HepG2 (cell line): ENCODE data around the gene SHANK3. TPM values are rescaled to one million over a fixed set of nuclear protein-coding genes. Genes with fewer than 3 reads are reported as not detected.

Experiments used
- ADNP ChIP-seq: sonication (generic); formaldehyde crosslinking; IDR thresholded peaks from 2 replicates; pipeline ENCODE4 v1.4.0; 2020; ENCODE audit warnings: missing genetic modification reagents
- ATRX ChIP-seq: sonication (generic); formaldehyde crosslinking; IDR thresholded peaks from 2 replicates; pipeline ENCODE4 v1.4.0; 2020; ENCODE audit warnings: missing genetic modification reagents, borderline replicate concordance
- CAMTA2 ChIP-seq: sonication (generic); formaldehyde crosslinking; IDR thresholded peaks from 2 replicates; pipeline ENCODE4 v1.4.0; 2020; ENCODE audit warnings: mild to moderate bottlenecking, missing genetic modification reagents, borderline replicate concordance
- ELF3 ChIP-seq: IDR thresholded peaks from 2 replicates; pipeline ENCODE4 v1.6.1; 2016; ENCODE audit warnings: missing genetic modification reagents, missing compliant biosample characterization
- KDM5B ChIP-seq: sonication (generic); formaldehyde crosslinking; IDR thresholded peaks from 2 replicates; pipeline ENCODE4 v1.4.0; 2020; ENCODE audit warnings: missing genetic modification reagents, mild to moderate bottlenecking, borderline replicate concordance
- MED8 ChIP-seq: sonication (generic); formaldehyde crosslinking; IDR thresholded peaks from 2 replicates; pipeline ENCODE4 v1.8.1; 2023; ENCODE audit warnings: mild to moderate bottlenecking, missing genetic modification reagents; ENCODE audit not compliant: insufficient replicate concordance
- MTF2 ChIP-seq: sonication (generic); formaldehyde crosslinking; IDR thresholded peaks from 2 replicates; pipeline ENCODE4 v1.5.0; 2020; ENCODE audit warnings: missing genetic modification reagents, borderline replicate concordance
- NR1H2 ChIP-seq: sonication (generic); formaldehyde crosslinking; IDR thresholded peaks from 2 replicates; pipeline ENCODE4 v1.8.1; 2022; ENCODE audit warnings: low read depth, missing genetic modification reagents, borderline replicate concordance
- ZNF558 ChIP-seq: sonication (generic); formaldehyde crosslinking; IDR thresholded peaks from 2 replicates; pipeline ENCODE4 v1.9.0; 2022; ENCODE audit warnings: mild to moderate bottlenecking, missing genetic modification reagents, borderline replicate concordance
- polyA plus RNA-seq, 8 experiments: library from polyadenylated mRNA; depleted of rRNA in 3 of 8; stranded (reverse) in 7 of 8; unstranded in 1 of 8; fragments of >200 nt; fragmentation: Illumina TruSeq in 4 of 8; extraction: Trizol in 4 of 8; gene quantifications; 2 replicates each; pipeline versions ENCODE4 v1.2.1 to v1.2.3, GENCODE V29; 2011 to 2016; ENCODE audit warnings: low read depth in 4 of 8, missing spikeins in 1 of 8, mixed read lengths in 1 of 8; ENCODE audit not compliant: insufficient read depth in 1 of 8
- total RNA-seq, 5 experiments: library from RNA; depleted of rRNA; stranded (reverse); fragments of >200 nt; fragmentation: Illumina TruSeq; extraction: Trizol; gene quantifications; 2 replicates each; pipeline ENCODE4 v1.2.3, GENCODE V29; 2016; ENCODE audit warnings: low read depth in 1 of 5
- TF ChIP-seq, protein P1 (sequence below): sonication (generic); formaldehyde crosslinking; IDR thresholded peaks from 2 replicates; pipeline ENCODE4 v1.4.0; 2020; ENCODE audit warnings: mild to moderate bottlenecking, missing genetic modification reagents
- TF ChIP-seq, protein P2 (sequence below): conservative IDR thresholded peaks from 2 replicates; pipeline ENCODE4 v1.6.1; 2018; ENCODE audit warnings: missing genetic modification reagents
- TF ChIP-seq, protein P3 (sequence below): sonication (generic); formaldehyde crosslinking; IDR thresholded peaks from 2 replicates; pipeline ENCODE4 v1.8.0; 2022; ENCODE audit warnings: missing genetic modification reagents, mild to moderate bottlenecking, inconsistent platforms, borderline replicate concordance
- TF ChIP-seq, protein P4 (sequence below): sonication (generic); formaldehyde crosslinking; IDR thresholded peaks from 2 replicates; pipeline ENCODE4 v1.5.0; 2020; ENCODE audit warnings: missing genetic modification reagents

Gene SHANK3
- total and polyA plus RNA-seq, 2 of the 13 experiments (the other 11 are each of a cell fraction or from before 2014, with no cell fraction given): 2.9 to 4.6 TPM

DNA sequence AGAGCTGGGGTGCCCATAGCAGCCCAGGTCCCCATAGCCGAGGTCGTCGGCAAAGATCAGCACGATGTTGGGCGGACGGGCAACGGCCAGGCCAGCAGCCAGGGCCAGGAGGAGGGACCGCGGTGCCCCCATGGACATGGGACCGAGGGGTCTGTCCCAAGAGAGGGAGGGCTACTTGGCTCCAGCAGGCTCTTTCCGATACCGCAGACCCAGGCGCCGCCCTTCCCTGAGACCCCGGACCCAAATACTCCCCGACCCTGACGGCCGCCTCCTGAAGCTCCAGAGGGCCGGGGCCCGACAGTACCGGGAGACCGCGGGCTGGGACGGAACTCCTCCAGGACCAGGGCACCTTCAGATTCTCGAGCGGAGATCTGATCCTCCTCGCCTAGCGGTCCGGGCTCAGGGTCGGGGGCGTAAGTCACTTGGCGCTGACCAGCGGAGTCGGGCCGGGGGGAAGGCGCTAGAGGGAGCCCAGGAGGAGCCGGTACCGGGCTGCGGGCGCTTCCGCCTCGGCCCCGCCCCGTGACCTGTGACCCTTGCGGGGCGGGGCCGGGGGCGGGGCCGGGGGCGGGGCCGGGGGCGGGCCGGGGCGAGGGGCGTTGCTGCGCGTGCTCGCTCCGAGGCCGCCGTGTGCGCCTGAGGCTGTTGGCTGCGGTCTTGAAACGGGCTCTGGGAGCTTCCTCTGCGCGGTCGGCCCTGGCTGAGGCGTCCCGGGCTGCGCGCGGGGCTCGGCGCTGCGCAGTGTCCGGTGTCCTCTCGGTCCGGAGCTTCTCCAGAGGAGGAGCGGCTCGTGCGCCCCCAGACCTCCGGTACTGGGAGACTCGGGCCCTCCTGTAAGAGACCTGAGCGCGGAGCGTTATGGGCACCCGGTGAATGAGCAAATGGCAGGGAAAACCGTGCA, 44.7 kb upstream of the SHANK3 start, which contains the start of gene ARSA (continued):
- TF ChIP-seq, protein P1, sequence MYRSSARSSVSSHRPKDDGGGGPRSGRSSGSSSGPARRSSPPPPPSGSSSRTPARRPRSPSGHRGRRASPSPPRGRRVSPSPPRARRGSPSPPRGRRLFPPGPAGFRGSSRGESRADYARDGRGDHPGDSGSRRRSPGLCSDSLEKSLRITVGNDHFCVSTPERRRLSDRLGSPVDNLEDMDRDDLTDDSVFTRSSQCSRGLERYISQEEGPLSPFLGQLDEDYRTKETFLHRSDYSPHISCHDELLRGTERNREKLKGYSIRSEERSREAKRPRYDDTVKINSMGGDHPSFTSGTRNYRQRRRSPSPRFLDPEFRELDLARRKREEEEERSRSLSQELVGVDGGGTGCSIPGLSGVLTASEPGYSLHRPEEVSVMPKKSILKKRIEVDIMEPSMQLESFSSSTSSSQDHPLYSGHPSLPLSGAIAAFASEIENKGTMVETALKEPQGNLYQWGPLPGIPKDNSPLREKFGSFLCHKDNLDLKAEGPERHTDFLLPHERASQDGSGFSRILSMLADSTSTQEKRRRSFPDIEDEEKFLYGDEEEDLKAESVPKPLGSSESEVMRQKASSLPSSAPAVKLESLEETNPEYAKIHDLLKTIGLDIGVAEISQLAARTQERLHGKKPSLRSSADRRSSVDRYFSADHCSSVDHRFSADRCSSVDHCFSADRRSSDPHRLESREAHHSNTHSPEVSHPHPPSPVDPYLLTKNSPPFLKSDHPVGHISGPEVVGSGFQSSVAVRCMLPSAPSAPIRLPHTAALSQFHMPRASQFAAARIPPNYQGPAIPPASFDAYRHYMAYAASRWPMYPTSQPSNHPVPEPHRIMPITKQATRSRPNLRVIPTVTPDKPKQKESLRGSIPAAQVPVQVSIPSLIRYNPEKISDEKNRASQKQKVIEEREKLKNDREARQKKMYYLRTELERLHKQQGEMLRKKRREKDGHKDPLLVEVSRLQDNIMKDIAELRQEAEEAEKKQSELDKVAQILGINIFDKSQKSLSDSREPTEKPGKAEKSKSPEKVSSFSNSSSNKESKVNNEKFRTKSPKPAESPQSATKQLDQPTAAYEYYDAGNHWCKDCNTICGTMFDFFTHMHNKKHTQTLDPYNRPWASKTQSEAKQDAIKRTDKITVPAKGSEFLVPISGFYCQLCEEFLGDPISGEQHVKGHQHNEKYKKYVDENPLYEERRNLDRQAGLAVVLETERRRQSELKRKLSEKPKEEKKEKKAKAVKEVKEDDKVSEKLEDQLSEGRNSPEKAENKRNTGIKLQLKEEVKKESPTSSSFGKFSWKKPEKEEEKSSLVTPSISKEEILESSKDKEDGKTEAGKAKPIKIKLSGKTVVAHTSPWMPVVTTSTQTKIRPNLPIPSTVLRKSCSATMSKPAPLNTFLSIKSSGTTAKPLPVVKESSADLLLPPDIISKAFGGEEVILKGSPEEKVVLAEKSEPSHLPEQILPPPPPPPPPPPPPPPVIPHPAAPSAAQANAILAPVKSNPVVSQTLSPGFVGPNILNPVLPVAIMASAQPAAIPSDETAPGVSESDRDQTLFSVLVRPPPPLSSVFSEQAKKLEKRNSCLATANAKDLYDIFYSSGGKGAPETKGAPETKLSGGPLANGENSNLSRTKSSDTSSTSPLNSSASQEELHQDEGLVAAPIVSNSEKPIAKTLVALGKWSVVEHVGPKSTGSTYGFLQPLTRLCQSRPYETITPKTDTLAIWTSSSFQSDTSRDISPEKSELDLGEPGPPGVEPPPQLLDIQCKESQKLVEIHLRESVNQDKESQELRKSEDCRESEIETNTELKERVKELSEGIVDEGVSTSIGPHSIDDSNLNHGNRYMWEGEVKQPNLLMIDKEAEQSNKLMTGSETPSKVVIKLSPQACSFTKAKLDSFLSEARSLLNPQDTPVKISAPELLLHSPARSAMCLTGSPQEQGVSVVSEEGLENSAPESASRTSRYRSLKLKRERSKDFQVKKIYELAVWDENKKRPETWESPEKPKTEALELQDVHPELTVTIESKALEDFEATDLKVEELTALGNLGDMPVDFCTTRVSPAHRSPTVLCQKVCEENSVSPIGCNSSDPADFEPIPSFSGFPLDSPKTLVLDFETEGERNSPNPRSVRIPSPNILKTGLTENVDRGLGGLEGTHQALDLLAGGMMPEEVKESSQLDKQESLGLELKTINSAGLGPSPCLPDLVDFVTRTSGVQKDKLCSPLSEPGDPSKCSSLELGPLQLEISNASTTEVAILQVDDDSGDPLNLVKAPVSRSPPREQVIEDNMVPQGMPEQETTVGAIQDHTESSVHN (CRISPR knock-in tag): peak; percentile 32; the same call in 1 of the 2 replicates
- TF ChIP-seq, protein P2, sequence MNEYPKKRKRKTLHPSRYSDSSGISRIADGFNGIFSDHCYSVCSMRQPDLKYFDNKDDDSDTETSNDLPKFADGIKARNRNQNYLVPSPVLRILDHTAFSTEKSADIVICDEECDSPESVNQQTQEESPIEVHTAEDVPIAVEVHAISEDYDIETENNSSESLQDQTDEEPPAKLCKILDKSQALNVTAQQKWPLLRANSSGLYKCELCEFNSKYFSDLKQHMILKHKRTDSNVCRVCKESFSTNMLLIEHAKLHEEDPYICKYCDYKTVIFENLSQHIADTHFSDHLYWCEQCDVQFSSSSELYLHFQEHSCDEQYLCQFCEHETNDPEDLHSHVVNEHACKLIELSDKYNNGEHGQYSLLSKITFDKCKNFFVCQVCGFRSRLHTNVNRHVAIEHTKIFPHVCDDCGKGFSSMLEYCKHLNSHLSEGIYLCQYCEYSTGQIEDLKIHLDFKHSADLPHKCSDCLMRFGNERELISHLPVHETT (CRISPR knock-in tag): no peak
- peak; percentile 66; the same call in 1 of the 2 replicates for TF ChIP-seq MTF2 (CRISPR knock-in tag)
- TF ChIP-seq ZNF558 (CRISPR knock-in tag): 0 out of 2 replicates have a peak, but pooled peaks have one; percentile 14
- TF ChIP-seq, protein P3, sequence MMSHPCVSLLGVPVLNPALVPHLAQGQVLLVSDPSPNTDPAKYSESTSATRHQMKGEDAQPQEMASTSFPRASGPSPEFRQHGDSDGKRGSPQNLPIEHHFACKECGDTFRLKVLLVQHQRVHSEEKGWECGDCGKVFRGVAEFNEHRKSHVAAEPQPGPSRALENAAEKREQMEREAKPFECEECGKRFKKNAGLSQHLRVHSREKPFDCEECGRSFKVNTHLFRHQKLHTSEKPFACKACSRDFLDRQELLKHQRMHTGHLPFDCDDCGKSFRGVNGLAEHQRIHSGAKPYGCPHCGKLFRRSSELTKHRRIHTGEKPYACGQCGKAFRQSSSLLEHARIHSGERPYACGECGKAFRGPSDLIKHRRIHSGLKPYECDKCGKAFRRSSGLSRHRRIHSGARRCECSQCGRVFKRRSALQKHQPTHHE: 0 out of 2 replicates have a peak, but pooled peaks have one; percentile 19
- no peak for TF ChIP-seq ATRX (CRISPR knock-in tag)
- TF ChIP-seq ADNP (CRISPR knock-in tag): no peak
- TF ChIP-seq KDM5B (CRISPR knock-in tag): peak; percentile 25; the same call in 1 of the 2 replicates
- TF ChIP-seq, protein P4, sequence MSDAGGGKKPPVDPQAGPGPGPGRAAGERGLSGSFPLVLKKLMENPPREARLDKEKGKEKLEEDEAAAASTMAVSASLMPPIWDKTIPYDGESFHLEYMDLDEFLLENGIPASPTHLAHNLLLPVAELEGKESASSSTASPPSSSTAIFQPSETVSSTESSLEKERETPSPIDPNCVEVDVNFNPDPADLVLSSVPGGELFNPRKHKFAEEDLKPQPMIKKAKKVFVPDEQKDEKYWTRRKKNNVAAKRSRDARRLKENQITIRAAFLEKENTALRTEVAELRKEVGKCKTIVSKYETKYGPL (CRISPR knock-in tag): 0 out of 2 replicates have a peak, but pooled peaks have one; percentile 29
- TF ChIP-seq ELF3 (CRISPR knock-in tag): peak; percentile 38; the same call in 1 of the 2 replicates
- peak; percentile 41; the same call in 1 of the 2 replicates for TF ChIP-seq CAMTA2 (CRISPR knock-in tag)
- peak; percentile 36 for TF ChIP-seq MED8 (CRISPR knock-in tag)
- no peak for TF ChIP-seq NR1H2
